Skeletal muscle tissue (tissue), 1 donor: Measurements from ENCODE around the gene TAS2R16. TPM values are rescaled to one million over a fixed set of nuclear protein-coding genes. Genes with fewer than 3 reads are reported as not detected.

ENCODE experiments used
- total RNA-seq: library from RNA; depleted of rRNA; stranded (reverse); fragments of >200 nt; gene quantifications from one replicate; pipeline ENCODE4 v1.2.3, GENCODE V29; 2014

TAS2R16 gene
- total RNA-seq, 1 donor from 2014 or later, result not detected

Other genes with a start within 250 kb of the TAS2R16 start
- gene CADPS2, start 109.2 kb downstream of the TAS2R16 start, total RNA-seq, result 12.5 TPM
- not detected for gene SLC13A1, start 204.3 kb upstream of the TAS2R16 start, total RNA-seq